NB4 (cell line): ENCODE measurements around the gene DNAJC27.

ENCODE experiments used
- CTCF ChIP-seq: IDR thresholded peaks from one replicate; pipeline ENCODE4 v1.5.1; 2012; ENCODE audit warnings: low read depth, low read length
- MYC ChIP-seq: IDR thresholded peaks from 2 replicates; pipeline ENCODE4 v1.6.1; 2011; ENCODE audit warnings: low read depth, low read length
- POLR2A ChIP-seq: IDR thresholded peaks from 2 replicates; pipeline ENCODE4 v1.6.1; 2011; ENCODE audit warnings: mild to moderate bottlenecking; ENCODE audit not compliant: insufficient read length; ENCODE audit errors: extremely low read depth
- TF ChIP-seq, protein P1 (sequence below): IDR thresholded peaks from 2 replicates; pipeline ENCODE4 v1.6.1; 2011; ENCODE audit warnings: low read depth, low read length

GRCh38 chr2:24929230-24929629, 42.5 kb downstream of the DNAJC27 start:
- no peak for TF ChIP-seq CTCF
- TF ChIP-seq, protein P1, sequence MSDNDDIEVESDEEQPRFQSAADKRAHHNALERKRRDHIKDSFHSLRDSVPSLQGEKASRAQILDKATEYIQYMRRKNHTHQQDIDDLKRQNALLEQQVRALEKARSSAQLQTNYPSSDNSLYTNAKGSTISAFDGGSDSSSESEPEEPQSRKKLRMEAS: no peak
- TF ChIP-seq MYC: no peak
- TF ChIP-seq POLR2A: no peak
